ENCODE measurements around the gene SCAF8. TPM values are rescaled to one million over a fixed set of nuclear protein-coding genes. Genes with fewer than 3 reads are reported as not detected.

The SCAF8 gene
- total RNA-seq, 1 experiment from 2014 or later: 26.2 TPM

- in situ Hi-C loops (cut with HindIII; ENCODE audit: low sequenced_read_pairs): no loop called here
- DNase-seq (ENCODE audit: low spot score): no peak
Observed at GRCh38 chr6:154815938-154816820, 83.0 kb downstream of the SCAF8 start.

GRCh38 chr6:154821099-154821498 is 87.9 kb downstream of the SCAF8 start:
- no peak for DNase-seq (ENCODE audit: low spot score)
- in situ Hi-C loops (cut with HindIII; ENCODE audit: low sequenced_read_pairs): no loop called here

GRCh38 chr6:154821638-154822037 is 88.4 kb downstream of the SCAF8 start:
- no peak for DNase-seq (ENCODE audit: low spot score)
- in situ Hi-C loops (cut with HindIII; ENCODE audit: low sequenced_read_pairs): no loop called here

- in situ Hi-C loops (cut with HindIII; ENCODE audit: low sequenced_read_pairs): no loop called here
- no peak for DNase-seq (ENCODE audit: low spot score)
Observed at GRCh38 chr6:154822947-154823558, 89.8 kb downstream of the SCAF8 start.

- in situ Hi-C loops (cut with HindIII; ENCODE audit: low sequenced_read_pairs): no loop called here
- DNase-seq (ENCODE audit: low spot score): no peak
Observed at GRCh38 chr6:154824076-154824475, 90.9 kb downstream of the SCAF8 start.

GRCh38 chr6:154829970-154830369 is 96.8 kb downstream of the SCAF8 start:
- no peak for DNase-seq (ENCODE audit: low spot score)
- in situ Hi-C loops (cut with HindIII; ENCODE audit: low sequenced_read_pairs): no loop called here

- in situ Hi-C loops (cut with HindIII; ENCODE audit: low sequenced_read_pairs): no loop called here
- peak; percentile 57 for DNase-seq (ENCODE audit: low spot score)
Observed at GRCh38 chr6:154830771-154831170, 97.6 kb downstream of the SCAF8 start.

- in situ Hi-C loops (cut with HindIII; ENCODE audit: low sequenced_read_pairs): no loop called here
- DNase-seq (ENCODE audit: low spot score): no peak
Observed at GRCh38 chr6:154835307-154835706, 102.1 kb downstream of the SCAF8 start.

GRCh38 chr6:154839546-154839945 is 106.3 kb downstream of the SCAF8 start:
- no peak for DNase-seq (ENCODE audit: low spot score)
- in situ Hi-C loops (cut with HindIII; ENCODE audit: low sequenced_read_pairs): no loop called here

- in situ Hi-C loops (cut with HindIII; ENCODE audit: low sequenced_read_pairs): no loop called here
- DNase-seq (ENCODE audit: low spot score): no peak
Observed at GRCh38 chr6:154840363-154840762, 107.1 kb downstream of the SCAF8 start.

GRCh38 chr6:154841109-154841508 is 107.9 kb downstream of the SCAF8 start:
- in situ Hi-C loops (cut with HindIII; ENCODE audit: low sequenced_read_pairs): no loop called here
- DNase-seq (ENCODE audit: low spot score): no peak

- peak; percentile 40 for DNase-seq (ENCODE audit: low spot score)
- in situ Hi-C loops (cut with HindIII; ENCODE audit: low sequenced_read_pairs): no loop called here
Observed at GRCh38 chr6:154842833-154843232, 109.6 kb downstream of the SCAF8 start.

- DNase-seq (ENCODE audit: low spot score): no peak
- in situ Hi-C loops (cut with HindIII; ENCODE audit: low sequenced_read_pairs): no loop called here
Observed at GRCh38 chr6:154847318-154847717, 114.1 kb downstream of the SCAF8 start.

- in situ Hi-C loops (cut with HindIII; ENCODE audit: low sequenced_read_pairs): no loop called here
Observed at GRCh38 chr6:154848580-154848979, 115.4 kb downstream of the SCAF8 start.

GRCh38 chr6:154849475-154849874 is 116.3 kb downstream of the SCAF8 start:
- in situ Hi-C loops (cut with HindIII; ENCODE audit: low sequenced_read_pairs): no loop called here
- no peak for DNase-seq (ENCODE audit: low spot score)

More at GRCh38 chr6:154848580-154848979, 115.4 kb downstream of the SCAF8 start:
- no peak for DNase-seq (ENCODE audit: low spot score)

GRCh38 chr6:154852687-154853086 is 119.5 kb downstream of the SCAF8 start:
- in situ Hi-C loops (cut with HindIII; ENCODE audit: low sequenced_read_pairs): no loop called here
- DNase-seq (ENCODE audit: low spot score): no peak

GRCh38 chr6:154857529-154857928 is 124.3 kb downstream of the SCAF8 start:
- DNase-seq (ENCODE audit: low spot score): no peak
- in situ Hi-C loops (cut with HindIII; ENCODE audit: low sequenced_read_pairs): no loop called here

GRCh38 chr6:154861825-154862224 is 128.6 kb downstream of the SCAF8 start:
- DNase-seq (ENCODE audit: low spot score): no peak
- in situ Hi-C loops (cut with HindIII; ENCODE audit: low sequenced_read_pairs): no loop called here

GRCh38 chr6:154862536-154862935 is 129.3 kb downstream of the SCAF8 start:
- no peak for DNase-seq (ENCODE audit: low spot score)
- in situ Hi-C loops (cut with HindIII; ENCODE audit: low sequenced_read_pairs): no loop called here

GRCh38 chr6:154864066-154864430 is 130.8 kb downstream of the SCAF8 start:
- in situ Hi-C loops (cut with HindIII; ENCODE audit: low sequenced_read_pairs): no loop called here
- DNase-seq (ENCODE audit: low spot score): no peak

- no peak for DNase-seq (ENCODE audit: low spot score)
- in situ Hi-C loops (cut with HindIII; ENCODE audit: low sequenced_read_pairs): no loop called here
Observed at GRCh38 chr6:154865291-154865690, 132.1 kb downstream of the SCAF8 start.
